ENCODE measurements around the gene PHC3.

- TF ChIP-seq CTCF (IDR thresholded peaks at IDR 0.05) = no peak
- no peak for TF ChIP-seq POLR2A (IDR thresholded peaks at IDR 0.05)
Observed at GRCh38 chr3:170164717-170165116, 16.8 kb downstream of the PHC3 start.
